GM23248 (cell line): Measurements from ENCODE around the gene ALDH4A1.

Experiments
- EZH2 ChIP-seq: fragments of 200-600 bp; sonication (generic); IDR thresholded peaks from 2 replicates; pipeline ENCODE4 v1.6.1; 2018; ENCODE audit warnings: antibody characterized with exemption, mild to moderate bottlenecking; ENCODE audit not compliant: insufficient read depth, poor library complexity, severe bottlenecking
- EZH2phosphoT487 ChIP-seq: fragments of 200-600 bp; sonication (generic); IDR thresholded peaks from 2 replicates; pipeline ENCODE4 v1.6.1; 2018; ENCODE audit warnings: antibody characterized with exemption, moderate library complexity, mild to moderate bottlenecking, low read depth; ENCODE audit not compliant: insufficient read depth

GRCh38 chr1:18936471-18936813, 34.1 kb upstream of the ALDH4A1 start:
- TF ChIP-seq EZH2 (no peak), EZH2phosphoT487 (no peak)
